BJ (cell line): Measurements from ENCODE around the gene BCAS3. TPM values are rescaled to one million over a fixed set of nuclear protein-coding genes. Genes with fewer than 3 reads are reported as not detected.

ENCODE experiments used
- CTCF ChIA-PET: fragments of 350-600 bp; formaldehyde crosslinking; extraction: SDS; loops from one replicate; lab custom pipeline; 2021; ENCODE audit warnings: antibody characterized with exemption, inconsistent platforms; lab: Yijun Ruan, JAX
- POLR2A ChIA-PET: fragments of 300-600 bp; sonication (Branson Sonifier 250); formaldehyde crosslinking; extraction: SDS; loops from one replicate; lab custom pipeline; 2021; ENCODE audit warnings: antibody characterized with exemption; lab: Charles Lee
- DNase-seq: peaks from one replicate; pipeline ENCODE4 v3.0.0-alpha.2; 2011; ENCODE audit warnings: low read depth
- H3K27me3 ChIP-seq: 2 replicates; pipeline ENCODE4 v1.6.0; 2011; ENCODE audit warnings: low read length; ENCODE audit not compliant: control insufficient read depth, insufficient read depth
- H3K36me3 ChIP-seq: 2 replicates; pipeline ENCODE4 v1.5.1; 2011; ENCODE audit warnings: low read length; ENCODE audit not compliant: control insufficient read depth, insufficient read depth
- H3K4me3 ChIP-seq: 2 replicates; pipeline ENCODE4 v1.5.1; 2011; ENCODE audit warnings: low read depth, mild to moderate bottlenecking, control low read depth, low read length
- CTCF ChIP-seq: IDR thresholded peaks from 2 replicates; pipeline ENCODE4 v1.5.1; 2011; ENCODE audit warnings: low read depth, mild to moderate bottlenecking, control low read depth, inconsistent platforms, low read length, moderate library complexity; ENCODE audit not compliant: insufficient read depth
- polyA plus RNA-seq: library from polyadenylated mRNA; depleted of rRNA; stranded (reverse); fragments of >200 nt; gene quantifications from 2 replicates; pipeline ENCODE4 v1.2.3, GENCODE V29; 2011

The BCAS3 gene
- polyA plus RNA-seq, 1 experiment, result 19.5 TPM

- no peak for TF ChIP-seq CTCF
- POLR2A ChIA-PET, result no interaction called here
- DNase-seq, result no peak
- H3K4me3 ChIP-seq, result no peak overlapping the region
- no peaks in the 10 kb centered on the region for H3K36me3 ChIP-seq
- CTCF ChIA-PET, result interaction anchor here (0.9 to 14.0 kb wide), 5 partner anchors 8 to 163 kb away, joined by 3 to 206 read pairs (median 7); no protein-coding TSS in a partner anchor
- H3K27me3 ChIP-seq, result peaks cover 5% of the 10 kb centered on the region
Observed at GRCh38 chr17:61420745-61421398, 743.2 kb downstream of the BCAS3 start.

GRCh38 chr17:61421460-61421859 is 743.8 kb downstream of the BCAS3 start:
- ChIA-PET CTCF (interaction anchor here (0.9 to 14.0 kb wide), 4 partner anchors 9 to 162 kb away, joined by 3 to 206 read pairs (median 6); no protein-coding TSS in a partner anchor), POLR2A (no interaction called here)
- no peak overlapping the region for H3K4me3 ChIP-seq
- peaks cover 5% of the 10 kb centered on the region for H3K27me3 ChIP-seq
- DNase-seq, result no peak
- no peaks in the 10 kb centered on the region for H3K36me3 ChIP-seq
- TF ChIP-seq CTCF, result no peak

- Histone ChIP-seq H3K36me3 (no peaks in the 10 kb centered on the region), H3K4me3 (no peak overlapping the region), H3K27me3 (peaks cover 5% of the 10 kb centered on the region)
- TF ChIP-seq CTCF, result no peak
- no peak for DNase-seq
- ChIA-PET POLR2A (no interaction called here), CTCF (interaction anchor here (1.2 kb wide), 1 partner anchor 105 kb away, joined by 4 read pairs; no protein-coding TSS in a partner anchor)
Observed at GRCh38 chr17:61422116-61422799, 744.6 kb downstream of the BCAS3 start.

DNA sequence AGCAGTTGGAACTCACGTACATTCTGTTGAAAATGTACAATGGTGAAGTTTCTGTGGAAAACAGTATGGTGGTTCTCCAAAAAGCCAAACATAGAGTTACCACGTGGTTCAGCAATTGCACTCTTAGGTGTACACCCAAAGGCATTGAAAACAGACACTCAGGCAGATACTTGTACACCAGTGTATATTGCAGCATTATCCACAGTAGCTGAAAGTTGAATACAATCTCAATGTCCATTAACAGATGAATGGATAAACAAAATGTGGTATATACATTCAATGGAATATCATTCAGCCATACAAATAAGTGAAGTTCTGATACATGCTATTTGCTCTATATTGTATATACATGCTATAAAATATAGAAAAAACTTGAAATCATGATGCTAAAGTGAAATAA is 745.2 kb downstream of the BCAS3 start:
- peaks cover 5% of the 10 kb centered on the region for H3K27me3 ChIP-seq
- ChIA-PET POLR2A (no interaction called here), CTCF (interaction anchor here (2.0 to 2.1 kb wide), 2 partner anchors 11 to 134 kb away, joined by 5 read pairs; no protein-coding TSS in a partner anchor)
- H3K4me3 ChIP-seq, result no peak overlapping the region
- TF ChIP-seq CTCF, result no peak
- no peak for DNase-seq
- no peaks in the 10 kb centered on the region for H3K36me3 ChIP-seq

- CTCF ChIA-PET, result interaction anchor here (0.7 to 2.1 kb wide), 5 partner anchors 12 to 151 kb away, joined by 3 to 5 read pairs (median 3); no protein-coding TSS in a partner anchor
- POLR2A ChIA-PET, result no interaction called here
Observed at GRCh38 chr17:61423967-61424649, 746.5 kb downstream of the BCAS3 start.

More at GRCh38 chr17:61423967-61424649, 746.5 kb downstream of the BCAS3 start:
- Histone ChIP-seq H3K36me3 (no peaks in the 10 kb centered on the region), H3K4me3 (no peak overlapping the region), H3K27me3 (peaks cover 5% of the 10 kb centered on the region)
- no peak for DNase-seq
- TF ChIP-seq CTCF, result no peak
